Measurements from ENCODE around the gene WRNIP1. TPM values are rescaled to one million over a fixed set of nuclear protein-coding genes. Genes with fewer than 3 reads are reported as not detected.

WRNIP1 gene
- total and polyA plus RNA-seq, 8 donors = 29.7 to 196 (median 38.5) TPM

- peaks cover 25 to 61% (median 46%) of the 10 kb centered on the region in 4 donors for H3K4me1 ChIP-seq
- peak overlapping the region; percentile 90 to 92 (median 91) for H3K4me3 ChIP-seq
- H3K36me3 ChIP-seq = peaks cover 0 to 27% (median 8%) of the 10 kb centered on the region in 4 donors
- peak overlapping the region in 2 of 5 donors; percentile 4 to 96 for H3K27ac ChIP-seq
- intact Hi-C loops (cut with DNase I; ENCODE audit: low total_unique reads) = no loop called here
- no peaks in the 10 kb centered on the region for H3K9me3 ChIP-seq
- no peak for DNase-seq
- TF ChIP-seq POLR2AphosphoS5 (IDR thresholded peaks at IDR 0.05) (no peak), POLR2A (IDR thresholded peaks at IDR 0.05) (no peak), EP300 (IDR thresholded peaks at IDR 0.05) (no peak), CTCF (IDR thresholded peaks at IDR 0.05) (no peak)
- 33 to 45% (median 40%) methylated on average over 9 of the region's 9 CpGs for WGBS, 5 donors
- no peaks in the 10 kb centered on the region for H3K27me3 ChIP-seq
Measured at GRCh38 chr6:2767657-2768524, 2.7 kb downstream of the WRNIP1 start.

GRCh38 chr6:2768696-2769095, 3.5 kb downstream of the WRNIP1 start:
- no peak for DNase-seq
- peaks cover 25 to 68% (median 50%) of the 10 kb centered on the region in 4 donors for H3K4me1 ChIP-seq
- no peaks in the 10 kb centered on the region for H3K9me3 ChIP-seq
- peaks cover 0 to 36% (median 12%) of the 10 kb centered on the region in 4 donors for H3K36me3 ChIP-seq
- TF ChIP-seq POLR2A (IDR thresholded peaks at IDR 0.05) (no peak), POLR2AphosphoS5 (IDR thresholded peaks at IDR 0.05) (no peak), CTCF (IDR thresholded peaks at IDR 0.05) (no peak), EP300 (IDR thresholded peaks at IDR 0.05) (no peak)
- WGBS, 5 donors = 42 to 48% (median 43%) methylated on average over 6 of the region's 6 CpGs
- no peaks in the 10 kb centered on the region for H3K27me3 ChIP-seq
- intact Hi-C loops (cut with DNase I; ENCODE audit: low total_unique reads) = no loop called here
- H3K4me3 ChIP-seq = peak overlapping the region in 2 of 4 donors; percentile 91 to 92
- peak overlapping the region in 1 of 5 donors; percentile 96 for H3K27ac ChIP-seq

- 53 to 60% (median 58%) methylated on average over 13 of the region's 13 CpGs for WGBS, 5 donors
- H3K4me3 ChIP-seq = peak overlapping the region in 1 of 4 donors; percentile 5
- H3K27me3 ChIP-seq = no peaks in the 10 kb centered on the region
- no peaks in the 10 kb centered on the region for H3K9me3 ChIP-seq
- TF ChIP-seq POLR2A (IDR thresholded peaks at IDR 0.05) (no peak), EP300 (IDR thresholded peaks at IDR 0.05) (no peak), POLR2AphosphoS5 (IDR thresholded peaks at IDR 0.05) (no peak), CTCF (IDR thresholded peaks at IDR 0.05) (no peak)
- H3K36me3 ChIP-seq = peaks cover 0 to 50% (median 24%) of the 10 kb centered on the region in 4 donors
- intact Hi-C loops (cut with DNase I; ENCODE audit: low total_unique reads) = no loop called here
- H3K4me1 ChIP-seq = peaks cover 25 to 67% (median 48%) of the 10 kb centered on the region in 4 donors
- peak in 1 of 2 donors; percentile 61 for DNase-seq
- H3K27ac ChIP-seq = peak overlapping the region in 1 of 5 donors; percentile 4
Measured at GRCh38 chr6:2770171-2770570, 5.0 kb downstream of the WRNIP1 start.

GRCh38 chr6:2771079-2771478, 5.9 kb downstream of the WRNIP1 start:
- TF ChIP-seq POLR2A (IDR thresholded peaks at IDR 0.05) = no peak
- no peak for TF ChIP-seq CTCF (IDR thresholded peaks at IDR 0.05)
- TF ChIP-seq EP300 (IDR thresholded peaks at IDR 0.05) = no peak
- TF ChIP-seq POLR2AphosphoS5 (IDR thresholded peaks at IDR 0.05) = no peak
- Histone ChIP-seq H3K27me3 (no peaks in the 10 kb centered on the region), H3K4me3 (no peak overlapping the region), H3K27ac (no peak overlapping the region), H3K36me3 (peaks cover 0 to 54% (median 30%) of the 10 kb centered on the region in 4 donors), H3K4me1 (peaks cover 25 to 67% (median 51%) of the 10 kb centered on the region in 4 donors), H3K9me3 (no peaks in the 10 kb centered on the region)
- DNase-seq = no peak
- WGBS, 5 donors = 89 to 98% (median 94%) methylated on average over 4 of the region's 4 CpGs
- intact Hi-C loops (cut with DNase I; ENCODE audit: low total_unique reads) = no loop called here
